ENCODE results near the gene ANKRD6.

The ANKRD6 gene

GRCh38 chr6:89542081-89542857 lies 109.3 kb downstream of the ANKRD6 start:
- DNase-seq (ENCODE audit: low read depth) = no peak
- H3K4me3 ChIP-seq (ENCODE audit: control insufficient read depth, low read depth, low read length) = no peak overlapping the region
- no peak for TF ChIP-seq CTCF (IDR thresholded peaks at IDR 0.05; ENCODE audit: control insufficient read depth, insufficient read depth, low read depth, low read length, missing control alignments)

- no peak for DNase-seq (ENCODE audit: low read depth)
- no peak for TF ChIP-seq CTCF (IDR thresholded peaks at IDR 0.05; ENCODE audit: control insufficient read depth, insufficient read depth, low read depth, low read length, missing control alignments)
- no peak overlapping the region for H3K4me3 ChIP-seq (ENCODE audit: control insufficient read depth, low read depth, low read length)
Measured at GRCh38 chr6:89542866-89543265, 109.9 kb downstream of the ANKRD6 start.

- no peak for DNase-seq (ENCODE audit: low read depth)
- no peak overlapping the region for H3K4me3 ChIP-seq (ENCODE audit: control insufficient read depth, low read depth, low read length)
- no peak for TF ChIP-seq CTCF (IDR thresholded peaks at IDR 0.05; ENCODE audit: control insufficient read depth, insufficient read depth, low read depth, low read length, missing control alignments)
Measured at GRCh38 chr6:89547281-89547680, 114.3 kb downstream of the ANKRD6 start.

GRCh38 chr6:89553431-89553830 lies 120.5 kb downstream of the ANKRD6 start:
- DNase-seq (ENCODE audit: low read depth) = no peak
- no peak for TF ChIP-seq CTCF (IDR thresholded peaks at IDR 0.05; ENCODE audit: control insufficient read depth, insufficient read depth, low read depth, low read length, missing control alignments)
- H3K4me3 ChIP-seq (ENCODE audit: control insufficient read depth, low read depth, low read length) = no peak overlapping the region

- DNase-seq (ENCODE audit: low read depth) = no peak
- H3K4me3 ChIP-seq (ENCODE audit: control insufficient read depth, low read depth, low read length) = no peak overlapping the region
- no peak for TF ChIP-seq CTCF (IDR thresholded peaks at IDR 0.05; ENCODE audit: control insufficient read depth, insufficient read depth, low read depth, low read length, missing control alignments)
Measured at GRCh38 chr6:89554106-89554505, 121.2 kb downstream of the ANKRD6 start.

GRCh38 chr6:89555031-89555430 lies 122.1 kb downstream of the ANKRD6 start:
- no peak for DNase-seq (ENCODE audit: low read depth)
- no peak for TF ChIP-seq CTCF (IDR thresholded peaks at IDR 0.05; ENCODE audit: control insufficient read depth, insufficient read depth, low read depth, low read length, missing control alignments)
- no peak overlapping the region for H3K4me3 ChIP-seq (ENCODE audit: control insufficient read depth, low read depth, low read length)

Data from AG09309 (cell line).